D341Med (cell line): Measurements from ENCODE around the gene KBTBD3.
"Not testable (repeated sequence)": the region's sequence is repeated elsewhere in the genome, so short reads cannot be mapped to it uniquely, and the experiment has no call there.

Experiments used
- DNase-seq: peaks from one replicate; pipeline ENCODE4 v3.0.0; 2012; ENCODE audit warnings: low spot score

KBTBD3 gene

DNA sequence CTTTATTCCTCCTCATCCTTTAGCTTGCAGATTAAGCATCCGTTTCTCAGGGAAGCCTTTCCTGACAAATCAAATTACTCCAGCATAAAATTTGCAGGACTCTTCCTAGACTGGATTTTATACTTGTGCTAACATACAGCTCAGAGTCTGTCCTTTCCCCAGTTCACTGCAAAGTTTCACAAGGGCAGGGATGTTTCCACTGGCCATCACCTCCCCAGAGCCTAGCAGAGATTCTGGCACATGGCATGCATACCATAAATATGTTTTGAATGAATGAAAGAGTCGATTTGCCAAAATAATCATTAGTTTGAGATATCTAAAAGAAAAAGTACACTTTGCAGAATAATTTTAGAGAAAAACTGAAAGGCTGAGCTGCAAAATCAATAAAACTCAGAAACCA, 65.7 kb downstream of the KBTBD3 start:
- no peak for DNase-seq

DNA sequence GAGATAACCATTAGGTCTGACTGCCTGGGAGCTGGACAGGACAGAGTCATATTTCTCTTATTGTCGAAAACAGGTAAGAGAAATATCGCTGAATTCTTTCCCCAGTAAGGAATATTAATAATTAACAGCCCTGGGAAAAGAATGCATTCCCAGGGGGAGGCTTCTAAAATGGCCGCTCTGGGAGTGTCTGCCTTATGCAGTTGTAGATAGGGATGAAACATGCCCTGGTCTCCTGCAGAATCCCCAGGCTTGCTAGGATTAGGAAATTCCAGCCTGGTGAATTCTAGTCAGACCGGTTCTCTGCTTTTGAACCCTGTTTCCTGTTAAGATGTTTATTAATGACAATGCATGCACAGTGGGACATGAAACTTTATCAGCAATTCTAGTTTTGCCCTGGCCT, 74.1 kb downstream of the KBTBD3 start:
- not testable (repeated sequence) for DNase-seq

GRCh38 chr11:106001304-106002012, 75.7 kb downstream of the KBTBD3 start:
- DNase-seq = no peak
